PFSK-1 (cell line): ENCODE results near the gene POC1A.

Experiments used
- FOXP2 ChIP-seq: optimal IDR thresholded peaks from 2 replicates; pipeline ENCODE3; 2011; ENCODE audit warnings: borderline replicate concordance, control low read depth, inconsistent platforms; ENCODE audit not compliant: insufficient read depth; ENCODE audit errors: extremely low read length, extremely low read depth
- POLR2AphosphoS5 ChIP-seq: IDR thresholded peaks from 2 replicates; pipeline ENCODE4 v1.6.1; 2012; ENCODE audit warnings: low read depth, mild to moderate bottlenecking, control low read depth, low read length, moderate library complexity
- REST ChIP-seq, 2 experiments: IDR thresholded peaks; 2 replicates each; pipeline versions ENCODE4 v1.6.1 to v1.8.0; 2011 to 2012; ENCODE audit warnings: low read depth in 2 of 2, low read length in 2 of 2, control low read depth in 1 of 2, inconsistent platforms in 1 of 2, mild to moderate bottlenecking in 1 of 2, moderate library complexity in 1 of 2; ENCODE audit not compliant: insufficient read depth in 1 of 2
- SIN3A ChIP-seq: IDR thresholded peaks from 2 replicates; pipeline ENCODE4 v1.6.1; 2012; ENCODE audit warnings: mild to moderate bottlenecking, low read length, moderate library complexity, borderline replicate concordance; ENCODE audit not compliant: insufficient read depth
- TAF1 ChIP-seq: IDR thresholded peaks from 2 replicates; pipeline ENCODE4 v1.6.1; 2012; ENCODE audit warnings: low read length, control low read depth, borderline replicate concordance; ENCODE audit not compliant: insufficient read depth

POC1A gene

GRCh38 chr3:52175416-52176179, 21.4 kb upstream of the POC1A start:
- TF ChIP-seq POLR2AphosphoS5, result no peak
- TF ChIP-seq REST (IDR thresholded peaks at IDR 0.05; ENCODE audit: insufficient read depth in 1 of 2, low read depth in 2 of 2, low read length in 2 of 2), result no peak
- no peak for TF ChIP-seq TAF1
- no peak for TF ChIP-seq SIN3A
- TF ChIP-seq FOXP2, result no peak

- TF ChIP-seq POLR2AphosphoS5, result no peak
Observed at GRCh38 chr3:52174896-52175295, 20.7 kb upstream of the POC1A start.

- TF ChIP-seq SIN3A (no peak), POLR2AphosphoS5 (no peak), FOXP2 (no peak), TAF1 (no peak), REST (IDR thresholded peaks at IDR 0.05; ENCODE audit: insufficient read depth in 1 of 2, low read depth in 2 of 2, low read length in 2 of 2) (no peak)
Observed at GRCh38 chr3:52173101-52173500, 18.9 kb upstream of the POC1A start.

GRCh38 chr3:52172262-52172757, 18.1 kb upstream of the POC1A start:
- TF ChIP-seq REST (IDR thresholded peaks at IDR 0.05; ENCODE audit: insufficient read depth in 1 of 2, low read depth in 2 of 2, low read length in 2 of 2) (no peak), POLR2AphosphoS5 (no peak), TAF1 (no peak), SIN3A (no peak), FOXP2 (no peak)

- no peak for TF ChIP-seq FOXP2
- TF ChIP-seq SIN3A, result no peak
- no peak for TF ChIP-seq POLR2AphosphoS5
- no peak for TF ChIP-seq REST (IDR thresholded peaks at IDR 0.05; ENCODE audit: insufficient read depth in 1 of 2, low read depth in 2 of 2, low read length in 2 of 2)
- TF ChIP-seq TAF1, result no peak
Observed at GRCh38 chr3:52171514-52172261, 17.5 kb upstream of the POC1A start.
